ENCODE results near the gene NLRP10.

NLRP10 gene

GRCh38 chr11:7971846-7972245 is 6.6 kb upstream of the NLRP10 start:
- DNase-seq, result no peak

GRCh38 chr11:7969756-7970646 is 4.8 kb upstream of the NLRP10 start:
- no peak for DNase-seq

- no peak for DNase-seq
These were observed 3.4 kb upstream of the NLRP10 start for GRCh38 chr11:7968686-7969085.

- DNase-seq, result no peak
These were observed 2.6 kb upstream of the NLRP10 start for GRCh38 chr11:7967826-7968225.

GRCh38 chr11:7967097-7967496 is 1.9 kb upstream of the NLRP10 start:
- DNase-seq, result no peak

GRCh38 chr11:7964873-7965272 is 374 bp downstream of the NLRP10 start:
- no peak for DNase-seq

GRCh38 chr11:7964261-7964660 is 986 bp downstream of the NLRP10 start:
- DNase-seq, result no peak

GRCh38 chr11:7955191-7955590 is 10.1 kb downstream of the NLRP10 start:
- no peak for DNase-seq

GRCh38 chr11:7949934-7950333 is 15.3 kb downstream of the NLRP10 start:
- DNase-seq, result no peak

GRCh38 chr11:7944123-7944522 is 21.1 kb downstream of the NLRP10 start:
- no peak for DNase-seq

GRCh38 chr11:7941608-7942007 is 23.6 kb downstream of the NLRP10 start, which contains the start of gene OR10A3:
OR10A3 (minus strand) TSS chr11:7941708; CDS start chr11:7939520, 2,188 bp downstream.
- no peak for DNase-seq

- no peak for DNase-seq
These were observed 24.1 kb downstream of the NLRP10 start for GRCh38 chr11:7941146-7941545.

- DNase-seq, result no peak
These were observed 28.6 kb downstream of the NLRP10 start for GRCh38 chr11:7936615-7937014.

- no peak for DNase-seq
These were observed 34.1 kb downstream of the NLRP10 start, which contains the start of gene OR10A6 for GRCh38 chr11:7931168-7931567. OR10A6 (minus strand) TSS chr11:7931268; CDS start chr11:7928662, 2,606 bp downstream.

- DNase-seq, result no peak
These were observed 37.6 kb downstream of the NLRP10 start for GRCh38 chr11:7927635-7928034.

GRCh38 chr11:7924536-7924935 is 40.7 kb downstream of the NLRP10 start:
- DNase-seq, result no peak

- no peak for DNase-seq
These were observed 47.1 kb downstream of the NLRP10 start for GRCh38 chr11:7918141-7918540.
